ENCODE measurements around the gene PDZRN4. TPM values are rescaled to one million over a fixed set of nuclear protein-coding genes. Genes with fewer than 3 reads are reported as not detected.
"Not testable (repeated sequence)": the region's sequence is repeated elsewhere in the genome, so short reads cannot be mapped to it uniquely, and the experiment has no call there.

Gene PDZRN4
- total RNA-seq, 4 donors from 2014 or later = 4.2 to 12.9 (median 8.0) TPM

- Histone ChIP-seq H3K4me1 (no peaks in the 10 kb centered on the region), H3K27me3 (no peaks in the 10 kb centered on the region), H3K9me3 (no peaks in the 10 kb centered on the region), H3K4me3 (no peak overlapping the region), H3K27ac (no peak overlapping the region), H3K36me3 (no peaks in the 10 kb centered on the region)
- no peak for DNase-seq
- in situ Hi-C loops (cut with MboI; ENCODE audit: low pct_ligation_motif_present in 1 of 4, low pct_unique_long_range_greater_than_20kb in 1 of 4, low sequenced_read_pairs in 3 of 4) (no loop called here), intact Hi-C loops (cut with DNase I; ENCODE audit: low total_unique reads) (loop anchor here (1.0 kb wide), 1 partner anchor 28 kb away; no protein-coding TSS in a partner anchor)
- TF ChIP-seq POLR2A (IDR thresholded peaks at IDR 0.05) (no peak), CTCF (IDR thresholded peaks at IDR 0.05) (no peak), EP300 (IDR thresholded peaks at IDR 0.05; ENCODE audit: low read depth) (no peak), POLR2AphosphoS5 (IDR thresholded peaks at IDR 0.05) (no peak)
- WGBS, 2 donors (ENCODE audit: low coverage in 1 of 2) = 64 to 81% methylated on average over 4 of the region's 4 CpGs
Observed at GRCh38 chr12:41254004-41254914, 66.1 kb downstream of the PDZRN4 start.

DNA sequence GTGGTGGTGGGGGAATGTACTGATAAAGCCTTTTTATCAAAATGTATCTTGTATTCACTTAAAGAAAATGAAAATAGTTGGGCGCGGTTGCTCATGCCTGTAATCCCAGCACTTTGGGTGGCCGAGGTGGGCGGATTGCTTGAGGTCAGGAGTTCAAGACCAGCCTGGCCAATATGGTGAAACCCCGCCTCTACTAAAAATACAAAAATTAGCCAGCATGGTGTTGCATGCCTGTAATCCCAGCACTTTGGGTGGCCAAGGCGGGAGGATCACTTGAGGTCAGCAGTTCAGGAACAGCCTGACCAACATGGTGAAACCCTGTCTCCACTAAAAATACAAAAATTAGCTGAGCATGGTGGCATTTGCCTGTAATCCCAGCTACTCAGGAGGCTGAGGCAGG, 75.1 kb downstream of the PDZRN4 start:
- H3K36me3 ChIP-seq; H3K27me3 ChIP-seq; H3K27ac ChIP-seq; in situ Hi-C loops (cut with MboI; ENCODE audit: low pct_ligation_motif_present in 1 of 4, low pct_unique_long_range_greater_than_20kb in 1 of 4, low sequenced_read_pairs in 3 of 4); intact Hi-C loops (cut with DNase I; ENCODE audit: low total_unique reads); H3K9me3 ChIP-seq; H3K4me1 ChIP-seq; H3K4me3 ChIP-seq; DNase-seq: not testable (repeated sequence)
- 67 to 78% methylated on average over 4 to 6 of the region's 6 CpGs for WGBS, 2 donors (ENCODE audit: low coverage in 1 of 2)

DNA sequence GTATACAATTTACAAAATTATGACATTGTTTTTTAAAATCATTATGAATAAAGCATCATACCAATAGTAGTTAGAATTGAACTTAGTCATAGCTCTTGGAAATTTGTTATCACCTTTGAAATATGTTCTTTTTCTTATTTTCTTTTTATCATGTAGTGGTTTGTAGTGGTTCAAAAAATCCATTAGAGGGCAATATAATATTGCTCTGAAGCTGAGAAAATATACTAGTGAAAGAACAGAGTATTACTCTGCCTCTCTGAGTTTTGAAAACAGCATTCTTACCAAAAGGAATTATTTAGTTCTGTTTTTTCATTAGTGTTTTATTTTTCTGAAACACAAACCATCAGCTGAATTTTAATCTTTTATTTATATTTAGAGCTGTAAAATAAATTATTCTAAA, 76.2 kb downstream of the PDZRN4 start:
- in situ Hi-C loops (cut with MboI; ENCODE audit: low pct_ligation_motif_present in 1 of 4, low pct_unique_long_range_greater_than_20kb in 1 of 4, low sequenced_read_pairs in 3 of 4) = no loop called here
- TF ChIP-seq POLR2A (IDR thresholded peaks at IDR 0.05) = no peak
- peak in 2 of 5 experiments; percentile 22 to 30 for TF ChIP-seq CTCF (IDR thresholded peaks at IDR 0.05)
- H3K27ac ChIP-seq = no peak overlapping the region
- H3K4me3 ChIP-seq = no peak overlapping the region
- H3K36me3 ChIP-seq = no peaks in the 10 kb centered on the region
- no peaks in the 10 kb centered on the region for H3K27me3 ChIP-seq
- intact Hi-C loops (cut with DNase I; ENCODE audit: low total_unique reads) = no loop called here
- no peak for DNase-seq
- no peaks in the 10 kb centered on the region for H3K4me1 ChIP-seq
- no peaks in the 10 kb centered on the region for H3K9me3 ChIP-seq

DNA sequence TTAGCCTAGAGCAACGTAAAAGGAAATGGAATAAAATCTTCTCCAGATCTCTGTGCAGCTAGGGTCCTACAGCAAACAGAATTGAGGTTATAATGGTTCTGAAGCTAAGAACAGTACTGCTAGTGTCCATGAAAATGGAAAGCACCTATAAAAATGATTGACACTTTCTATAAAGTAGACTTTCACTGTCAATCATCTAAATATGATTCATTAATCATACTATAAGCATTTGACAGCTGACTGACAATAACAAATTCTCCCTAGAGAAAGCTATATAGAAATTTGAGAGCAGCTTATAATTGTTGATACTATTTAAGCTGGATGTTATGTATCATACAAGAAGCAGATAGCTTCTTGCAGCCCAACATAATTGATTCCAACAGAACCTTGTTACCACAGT, 80.9 kb downstream of the PDZRN4 start:
- H3K36me3 ChIP-seq = no peaks in the 10 kb centered on the region
- no peaks in the 10 kb centered on the region for H3K4me1 ChIP-seq
- no peaks in the 10 kb centered on the region for H3K9me3 ChIP-seq
- H3K27ac ChIP-seq = no peak overlapping the region
- in situ Hi-C loops (cut with MboI; ENCODE audit: low pct_ligation_motif_present in 1 of 4, low pct_unique_long_range_greater_than_20kb in 1 of 4, low sequenced_read_pairs in 3 of 4) (no loop called here), intact Hi-C loops (cut with DNase I; ENCODE audit: low total_unique reads) (no loop called here)
- no peaks in the 10 kb centered on the region for H3K27me3 ChIP-seq
- DNase-seq = no peak
- TF ChIP-seq POLR2A (IDR thresholded peaks at IDR 0.05) (no peak), POLR2AphosphoS5 (IDR thresholded peaks at IDR 0.05) (no peak), CTCF (IDR thresholded peaks at IDR 0.05) (no peak), EP300 (IDR thresholded peaks at IDR 0.05; ENCODE audit: low read depth) (no peak)
- no peak overlapping the region for H3K4me3 ChIP-seq
- 37 to 58% methylated on average over 1 of the region's 1 CpG for WGBS, 2 donors (ENCODE audit: low coverage in 1 of 2)
